Activated naive CD8-positive, alpha-beta T cell treated with anti-CD3 and anti-CD28 coated beads, Interleukin-2, amount 10 ng/mL, durations not matched to agents 7 days and 5 days (primary cell): ENCODE results near the gene PTRH1. TPM values are rescaled to one million over a fixed set of nuclear protein-coding genes. Genes with fewer than 3 reads are reported as not detected.
"Not testable (repeated sequence)": the region's sequence is repeated elsewhere in the genome, so short reads cannot be mapped to it uniquely, and the experiment has no call there.

ENCODE experiments used
- ATAC-seq: fragments of 150-1000 bp; cut with Tn5 transposase; one replicate; pipeline ENCODE4 v1.10.0; 2021; ENCODE audit warnings: low read depth, moderate library complexity
- POLR2A ChIA-PET: fragments of 350-600 bp; sonication (Branson Sonifier 250); formaldehyde crosslinking; loops from one replicate; lab custom pipeline; 2021; ENCODE audit warnings: antibody characterized with exemption; lab: Charles Lee
- DNase-seq: peaks from one replicate; pipeline ENCODE4 v3.0.0; 2021
- H3K27ac Mint-ChIP-seq: one replicate; pipeline ENCODE4 v1.8.0; 2022; ENCODE audit warnings: mild to moderate bottlenecking, mixed read lengths
- H3K27me3 Mint-ChIP-seq: one replicate; pipeline ENCODE4 v1.8.0; 2022; ENCODE audit warnings: mild to moderate bottlenecking, moderate library complexity, mixed read lengths
- H3K36me3 Mint-ChIP-seq: one replicate; pipeline ENCODE4 v1.8.0; 2021; ENCODE audit warnings: mild to moderate bottlenecking, mixed read lengths
- H3K4me1 Mint-ChIP-seq: one replicate; pipeline ENCODE4 v1.8.0; 2021; ENCODE audit warnings: mixed read lengths
- H3K4me3 Mint-ChIP-seq: one replicate; pipeline ENCODE4 v1.8.0; 2022; ENCODE audit warnings: mild to moderate bottlenecking, moderate library complexity, mixed read lengths
- H3K9me3 Mint-ChIP-seq: one replicate; pipeline ENCODE4 v1.8.0; 2021; ENCODE audit warnings: mixed read lengths
- total RNA-seq, 2 experiments: library from RNA; stranded (reverse); gene quantifications; one replicate each; pipeline ENCODE4 v1.2.3, GENCODE V29; 2021

Gene PTRH1
- 10 to 100 TPM in 1 of 2 experiments, 1 to 10 TPM in 1; 9.9 to 13.1 TPM for total RNA-seq

GRCh38 chr9:127715470-127716337 lies at the start of gene PTRH1, which contains the start of gene TTC16:
Gene PTRH1 (minus strand): TSS chr9:127715663. CDS start chr9:127715639, 24 bp downstream.
Gene TTC16 (plus strand): TSS chr9:127716079. CDS start chr9:127716146, 67 bp downstream.
- H3K4me3 Mint-ChIP-seq: peak within 1 kb of the TSS; percentile 97
- ATAC-seq (peak; percentile 92), DNase-seq (peak; percentile 98)
- H3K9me3 Mint-ChIP-seq: no peaks in the 10 kb centered on the region
- peaks cover 29% of the 10 kb centered on the region for H3K4me1 Mint-ChIP-seq
- no peaks in the 10 kb centered on the region for H3K27me3 Mint-ChIP-seq
- H3K27ac Mint-ChIP-seq: peak within 1 kb of the TSS; percentile 92
- POLR2A ChIA-PET: interaction anchor here (0.5 to 2.4 kb wide), 12 partner anchors 8 to 571 kb away, joined by 3 to 10 read pairs (median 3); partner anchors contain the start of genes LRSAM1, RPL12, TOR2A and ZNF79
- no peaks in the 10 kb centered on the region for H3K36me3 Mint-ChIP-seq

GRCh38 chr9:127763918-127764384 lies 48.5 kb upstream of the PTRH1 start:
- Mint-ChIP-seq H3K4me1 (peaks cover 42% of the 10 kb centered on the region), H3K4me3 (no peak overlapping the region), H3K9me3 (no peaks in the 10 kb centered on the region), H3K27ac (peak overlapping the region; percentile 69), H3K27me3 (no peaks in the 10 kb centered on the region), H3K36me3 (peaks cover 52% of the 10 kb centered on the region)
- POLR2A ChIA-PET: interaction anchor here (1.3 to 1.5 kb wide), 2 partner anchors 18 to 106 kb away, joined by 3 read pairs; no protein-coding TSS in a partner anchor
- ATAC-seq (no peak), DNase-seq (no peak)

GRCh38 chr9:127762111-127762676 lies 46.7 kb upstream of the PTRH1 start:
- Mint-ChIP-seq H3K4me1 (peaks cover 29% of the 10 kb centered on the region), H3K36me3 (peaks cover 46% of the 10 kb centered on the region), H3K9me3 (no peaks in the 10 kb centered on the region), H3K27ac (peak overlapping the region; percentile 1), H3K4me3 (no peak overlapping the region), H3K27me3 (no peaks in the 10 kb centered on the region)
- DNase-seq: no peak
- POLR2A ChIA-PET: interaction anchor here (1.1 to 1.5 kb wide), 3 partner anchors 9 to 23 kb away, joined by 3 to 6 read pairs (median 3); partner anchors contain the start of gene CDK9
- no peak for ATAC-seq

GRCh38 chr9:127761491-127761956 lies 46.1 kb upstream of the PTRH1 start:
- ATAC-seq (no peak), DNase-seq (no peak)
- H3K27me3 Mint-ChIP-seq: no peaks in the 10 kb centered on the region
- peaks cover 40% of the 10 kb centered on the region for H3K36me3 Mint-ChIP-seq
- no peak overlapping the region for H3K4me3 Mint-ChIP-seq
- H3K27ac Mint-ChIP-seq: no peak overlapping the region
- POLR2A ChIA-PET: interaction anchor here (1.1 to 1.2 kb wide), 2 partner anchors 10 to 24 kb away, joined by 3 to 6 read pairs; partner anchors contain the start of gene CDK9
- H3K9me3 Mint-ChIP-seq: no peaks in the 10 kb centered on the region
- peaks cover 24% of the 10 kb centered on the region for H3K4me1 Mint-ChIP-seq

- POLR2A ChIA-PET: interaction anchor here (1.1 kb wide), 1 partner anchor 10 kb away, joined by 3 read pairs; no protein-coding TSS in a partner anchor
- DNase-seq (no peak), ATAC-seq (no peak)
- no peak overlapping the region for H3K4me3 Mint-ChIP-seq
- no peak overlapping the region for H3K27ac Mint-ChIP-seq
- no peaks in the 10 kb centered on the region for H3K27me3 Mint-ChIP-seq
- H3K9me3 Mint-ChIP-seq: no peaks in the 10 kb centered on the region
- peaks cover 20% of the 10 kb centered on the region for H3K4me1 Mint-ChIP-seq
- peaks cover 36% of the 10 kb centered on the region for H3K36me3 Mint-ChIP-seq
These were observed 45.6 kb upstream of the PTRH1 start for GRCh38 chr9:127761061-127761460.

- Mint-ChIP-seq H3K4me1 (peaks cover 11% of the 10 kb centered on the region), H3K9me3 (no peaks in the 10 kb centered on the region), H3K36me3 (peaks cover 21% of the 10 kb centered on the region), H3K4me3 (no peak overlapping the region), H3K27ac (peak overlapping the region; percentile 57), H3K27me3 (no peaks in the 10 kb centered on the region)
- no peak for DNase-seq
- ATAC-seq: no peak
- POLR2A ChIA-PET: interaction anchor here (0.7 to 2.1 kb wide), 2 partner anchors 9 to 12 kb away, joined by 3 to 7 read pairs; no protein-coding TSS in a partner anchor
These were observed 43.4 kb upstream of the PTRH1 start for GRCh38 chr9:127758843-127759242.

GRCh38 chr9:127756776-127757175 lies 41.3 kb upstream of the PTRH1 start:
- peaks cover 14% of the 10 kb centered on the region for H3K36me3 Mint-ChIP-seq
- ATAC-seq: not testable (repeated sequence)

GRCh38 chr9:127756233-127756632 lies 40.8 kb upstream of the PTRH1 start:
- Mint-ChIP-seq H3K4me1 (peaks cover 2% of the 10 kb centered on the region), H3K36me3 (peaks cover 16% of the 10 kb centered on the region), H3K4me3 (no peak overlapping the region), H3K9me3 (no peaks in the 10 kb centered on the region), H3K27ac (no peak overlapping the region), H3K27me3 (no peaks in the 10 kb centered on the region)
- no peak for ATAC-seq
- no peak for DNase-seq
- POLR2A ChIA-PET: interaction anchor here (0.6 to 1.1 kb wide), 3 partner anchors 13 to 21 kb away, joined by 3 to 5 read pairs (median 5); partner anchors contain the start of gene TOR2A

More at GRCh38 chr9:127756776-127757175, 41.3 kb upstream of the PTRH1 start:
- not testable (repeated sequence) for H3K27me3 Mint-ChIP-seq, H3K4me1 Mint-ChIP-seq, H3K4me3 Mint-ChIP-seq, H3K27ac Mint-ChIP-seq, DNase-seq, H3K9me3 Mint-ChIP-seq
- POLR2A ChIA-PET: interaction anchor here (0.9 to 1.1 kb wide), 2 partner anchors 20 to 21 kb away, joined by 3 to 5 read pairs; partner anchors contain the start of gene TOR2A

GRCh38 chr9:127755061-127756060 lies 39.9 kb upstream of the PTRH1 start:
- H3K27ac Mint-ChIP-seq: no peak overlapping the region
- no peaks in the 10 kb centered on the region for H3K27me3 Mint-ChIP-seq
- H3K36me3 Mint-ChIP-seq: peaks cover 16% of the 10 kb centered on the region
- H3K4me3 Mint-ChIP-seq: no peak overlapping the region
- DNase-seq (no peak), ATAC-seq (no peak)
- POLR2A ChIA-PET: interaction anchor here (0.5 kb wide), 1 partner anchor 148 kb away, joined by 4 read pairs; no protein-coding TSS in a partner anchor
- H3K4me1 Mint-ChIP-seq: peaks cover 5% of the 10 kb centered on the region
- no peaks in the 10 kb centered on the region for H3K9me3 Mint-ChIP-seq

GRCh38 chr9:127754099-127755060 lies 38.9 kb upstream of the PTRH1 start:
- POLR2A ChIA-PET: interaction anchor here (0.5 kb wide), 1 partner anchor 149 kb away, joined by 4 read pairs; no protein-coding TSS in a partner anchor

GRCh38 chr9:127753622-127754021 lies 38.2 kb upstream of the PTRH1 start:
- H3K4me1 Mint-ChIP-seq: peaks cover 5% of the 10 kb centered on the region

More at GRCh38 chr9:127754099-127755060, 38.9 kb upstream of the PTRH1 start:
- Mint-ChIP-seq H3K27me3 (no peaks in the 10 kb centered on the region), H3K4me1 (peaks cover 6% of the 10 kb centered on the region), H3K4me3 (no peak overlapping the region), H3K36me3 (peaks cover 22% of the 10 kb centered on the region), H3K9me3 (no peaks in the 10 kb centered on the region), H3K27ac (no peak overlapping the region)
- ATAC-seq (no peak), DNase-seq (no peak)

More at GRCh38 chr9:127753622-127754021, 38.2 kb upstream of the PTRH1 start:
- no peaks in the 10 kb centered on the region for H3K27me3 Mint-ChIP-seq
- no peak for ATAC-seq
- no peak for DNase-seq
- H3K4me3 Mint-ChIP-seq: no peak overlapping the region
- no peak overlapping the region for H3K27ac Mint-ChIP-seq
- no peaks in the 10 kb centered on the region for H3K9me3 Mint-ChIP-seq
- peaks cover 19% of the 10 kb centered on the region for H3K36me3 Mint-ChIP-seq
- POLR2A ChIA-PET: no interaction called here
